Upper lobe of left lung (tissue), 6 donors: ENCODE data around the gene STARD9. TPM values are rescaled to one million over a fixed set of nuclear protein-coding genes. Genes with fewer than 3 reads are reported as not detected.
"Not testable (repeated sequence)": the region's sequence is repeated elsewhere in the genome, so short reads cannot be mapped to it uniquely, and the experiment has no call there.

Experiments
- ATAC-seq, 2 donors: fragments of 200-7000 bp; cut with Tn5 transposase; one replicate each; pipeline ENCODE4 v1.9.1; 2022; ENCODE audit warnings: mild to moderate bottlenecking in 2 of 2, moderate library complexity in 2 of 2; ENCODE audit not compliant: low FRiP score in 2 of 2
- DNase-seq, 2 donors: peaks; one replicate each; pipeline ENCODE4 v3.0.0-alpha.2; 2019 to 2020
- H3K27ac ChIP-seq, 4 donors: fragments of 200-600 bp; sonication (generic); one replicate each; pipeline ENCODE4 v1.5.1; 2016 to 2019
- H3K27me3 ChIP-seq, 4 donors: fragments of 200-600 bp; sonication (generic); one replicate each; pipeline ENCODE4 v1.5.1; 2017 to 2019
- H3K36me3 ChIP-seq, 4 donors: fragments of 200-600 bp; sonication (generic); one replicate each; pipeline ENCODE4 v1.5.1; 2016 to 2019
- H3K4me1 ChIP-seq, 4 donors: fragments of 200-600 bp; sonication (generic); one replicate each; pipeline ENCODE4 v1.5.1; 2018 to 2019
- H3K4me3 ChIP-seq, 4 donors: fragments of 200-600 bp; sonication (generic); one replicate each; pipeline ENCODE4 v1.5.1; 2017 to 2019; ENCODE audit warnings: mild to moderate bottlenecking in 2 of 4, moderate library complexity in 1 of 4
- H3K9me3 ChIP-seq, 4 donors: fragments of 200-600 bp; sonication (generic); one replicate each; pipeline ENCODE4 v1.5.1; 2018 to 2019
- CTCF ChIP-seq, 6 experiments: fragments of 450-650 bp in 4 of 6; fragments of 200-600 bp in 2 of 6; sonication (generic) in 2 of 6; IDR thresholded peaks; one replicate each; pipeline ENCODE4 v1.5.1; 2016 to 2019; ENCODE audit warnings: antibody characterized with exemption in 6 of 6
- EP300 ChIP-seq, 4 donors: sonication (generic); formaldehyde crosslinking; IDR thresholded peaks; one replicate each; pipeline ENCODE4 v1.5.1; 2017; ENCODE audit warnings: antibody characterized with exemption in 4 of 4, control low read depth in 2 of 4
- POLR2A ChIP-seq, 4 donors: fragments of 450-650 bp; IDR thresholded peaks; one replicate each; pipeline ENCODE4 v1.5.1; 2016 to 2017; ENCODE audit warnings: antibody characterized with exemption in 4 of 4, mild to moderate bottlenecking in 2 of 4
- POLR2AphosphoS5 ChIP-seq, 2 donors: sonication (generic); formaldehyde crosslinking; IDR thresholded peaks; one replicate each; pipeline ENCODE4 v1.5.1; 2017; ENCODE audit warnings: antibody characterized with exemption in 2 of 2
- WGBS, 2 donors: methylation state at CpG; one replicate each; pipeline ENCODE4 v1.1.5; 2017 to 2018; 5-methylcytosine and 5-hydroxymethylcytosine counted together
- total RNA-seq, 6 donors: library from RNA; depleted of rRNA in 4 of 6; stranded (reverse); fragments of >200 nt in 4 of 6; gene quantifications; one replicate each; pipeline versions ENCODE4 v1.1.0 to v1.2.1, GENCODE V29; 2016 to 2021
- donor health status: DM: no; HTN: no; CAD: no; lungs with moderate emphysema.
- donor health status: DM: no; HTN: yes; CAD: no; lungs with severe emphysema.

STARD9 gene
- total RNA-seq, 6 donors from 2014 or later = 14.6 to 141 (median 28.8) TPM

GRCh38 chr15:42670451-42670850 lies 95.0 kb downstream of the STARD9 start:
- Histone ChIP-seq H3K27me3 (no peaks in the 10 kb centered on the region), H3K4me1 (no peaks in the 10 kb centered on the region), H3K36me3 (peaks cover 0 to 79% (median 30%) of the 10 kb centered on the region in 4 donors), H3K27ac (no peak overlapping the region), H3K9me3 (no peaks in the 10 kb centered on the region), H3K4me3 (no peak overlapping the region)
- 89 to 95% methylated on average over 3 of the region's 3 CpGs for WGBS, 2 donors
- DNase-seq = no peak
- ATAC-seq = no peak
- TF ChIP-seq EP300 (IDR thresholded peaks at IDR 0.05) = no peak
- TF ChIP-seq POLR2A (IDR thresholded peaks at IDR 0.05) = no peak
- TF ChIP-seq CTCF (IDR thresholded peaks at IDR 0.05) = no peak
- TF ChIP-seq POLR2AphosphoS5 (IDR thresholded peaks at IDR 0.05) = no peak

- Histone ChIP-seq H3K9me3 (no peaks in the 10 kb centered on the region), H3K4me3 (no peak overlapping the region), H3K4me1 (no peaks in the 10 kb centered on the region), H3K27me3 (no peaks in the 10 kb centered on the region), H3K36me3 (peaks cover 0 to 81% (median 34%) of the 10 kb centered on the region in 4 donors), H3K27ac (no peak overlapping the region)
- ATAC-seq (no peak), DNase-seq (no peak)
- WGBS, 2 donors = 86 to 94% methylated on average over 5 of the region's 5 CpGs
- TF ChIP-seq CTCF (IDR thresholded peaks at IDR 0.05) = no peak
- no peak for TF ChIP-seq POLR2AphosphoS5 (IDR thresholded peaks at IDR 0.05)
- no peak for TF ChIP-seq POLR2A (IDR thresholded peaks at IDR 0.05)
- TF ChIP-seq EP300 (IDR thresholded peaks at IDR 0.05) = no peak
Measured at GRCh38 chr15:42672444-42672843, 97.0 kb downstream of the STARD9 start.

GRCh38 chr15:42674472-42674871 lies 99.1 kb downstream of the STARD9 start:
- no peaks in the 10 kb centered on the region for H3K9me3 ChIP-seq
- no peak for TF ChIP-seq CTCF (IDR thresholded peaks at IDR 0.05)
- no peak for TF ChIP-seq EP300 (IDR thresholded peaks at IDR 0.05)
- no peak for TF ChIP-seq POLR2AphosphoS5 (IDR thresholded peaks at IDR 0.05)
- TF ChIP-seq POLR2A (IDR thresholded peaks at IDR 0.05) = no peak
- DNase-seq = no peak
- ATAC-seq = no peak
- 90 to 94% methylated on average over 6 of the region's 6 CpGs for WGBS, 2 donors
- H3K27me3 ChIP-seq = no peaks in the 10 kb centered on the region
- no peaks in the 10 kb centered on the region for H3K4me1 ChIP-seq
- H3K36me3 ChIP-seq = peaks cover 0 to 86% (median 35%) of the 10 kb centered on the region in 4 donors
- no peak overlapping the region for H3K4me3 ChIP-seq
- H3K27ac ChIP-seq = no peak overlapping the region

- H3K4me3 ChIP-seq = no peak overlapping the region
- no peaks in the 10 kb centered on the region for H3K27me3 ChIP-seq
- H3K27ac ChIP-seq = no peak overlapping the region
- no peaks in the 10 kb centered on the region for H3K9me3 ChIP-seq
- H3K4me1 ChIP-seq = no peaks in the 10 kb centered on the region
- TF ChIP-seq POLR2A (IDR thresholded peaks at IDR 0.05) = no peak
- no peak for TF ChIP-seq POLR2AphosphoS5 (IDR thresholded peaks at IDR 0.05)
- 96 to 100% methylated on average over 1 of the region's 1 CpG for WGBS, 2 donors
- DNase-seq (no peak), ATAC-seq (no peak)
- H3K36me3 ChIP-seq = peaks cover 0 to 84% (median 34%) of the 10 kb centered on the region in 4 donors
Measured at GRCh38 chr15:42675021-42675420, 99.6 kb downstream of the STARD9 start.

- no peaks in the 10 kb centered on the region for H3K4me1 ChIP-seq
- no peak overlapping the region for H3K27ac ChIP-seq
- TF ChIP-seq CTCF (IDR thresholded peaks at IDR 0.05) (no peak), POLR2A (IDR thresholded peaks at IDR 0.05) (no peak), EP300 (IDR thresholded peaks at IDR 0.05) (no peak)
- peak in 1 of 2 donors; percentile 45 for ATAC-seq
- H3K27me3 ChIP-seq = no peaks in the 10 kb centered on the region
- no peak overlapping the region for H3K4me3 ChIP-seq
- 96% methylated on average over 7 of the region's 7 CpGs for WGBS, 2 donors
- H3K36me3 ChIP-seq = peaks cover 7 to 94% (median 52%) of the 10 kb centered on the region in 4 donors
- no peak for DNase-seq
- no peaks in the 10 kb centered on the region for H3K9me3 ChIP-seq
Measured at GRCh38 chr15:42679285-42680141, 104.1 kb downstream of the STARD9 start.

- Histone ChIP-seq H3K27ac (peak overlapping the region in 1 of 4 donors; percentile 17), H3K36me3 (peaks cover 7 to 94% (median 52%) of the 10 kb centered on the region in 4 donors)
- ATAC-seq, DNase-seq, H3K4me1 ChIP-seq, H3K9me3 ChIP-seq, H3K4me3 ChIP-seq, H3K27me3 ChIP-seq: not testable (repeated sequence)
- 84 to 94% methylated on average over 5 of the region's 5 CpGs for WGBS, 2 donors
Measured at GRCh38 chr15:42680142-42680482, 104.7 kb downstream of the STARD9 start.
